ENCODE results near the gene HES1. TPM values are rescaled to one million over a fixed set of nuclear protein-coding genes. Genes with fewer than 3 reads are reported as not detected.
"Not testable (repeated sequence)": the region's sequence is repeated elsewhere in the genome, so short reads cannot be mapped to it uniquely, and the experiment has no call there.

HES1 gene
- 39.2 and 44.1 TPM in 2 replicates for total RNA-seq (2014; rRNA removed; shearing (Covaris generic))

- peaks cover 58% of the 10 kb centered on the region for H3K4me1 ChIP-seq (replicated peaks)
- peak within 1 kb of the TSS; percentile 100 for H3K27ac ChIP-seq
- DNase-seq (ENCODE audit: low read depth in 1 of 2, low spot score in 2 of 2): peak; percentile 95 to 98
- H3K27me3 ChIP-seq (replicated peaks): no peaks in the 10 kb centered on the region
- H3K9me3 ChIP-seq (replicated peaks): no peaks in the 10 kb centered on the region
- H3K36me3 ChIP-seq: peaks cover 27% of the 10 kb centered on the region
- peak within 1 kb of the TSS; percentile 59 for H3K4me3 ChIP-seq
Measured at GRCh38 chr3:194135806-194136518, at the start of gene HES1. TSS of gene HES1 (plus strand) at chr3:194136148. CDS start at chr3:194136381, 233 bp downstream.

GRCh38 chr3:194086388-194087075 is 49.4 kb upstream of the HES1 start:
- H3K27ac ChIP-seq: no peak overlapping the region; the same call in 1 of the 2 replicates
- no peaks in the 10 kb centered on the region for H3K36me3 ChIP-seq
- no peaks in the 10 kb centered on the region for H3K27me3 ChIP-seq (replicated peaks)
- peak in 1 of 2 experiments; percentile 50 for DNase-seq (ENCODE audit: low read depth in 1 of 2, low spot score in 2 of 2)
- no peak overlapping the region for H3K4me3 ChIP-seq
- H3K4me1 ChIP-seq (replicated peaks): peaks cover 69% of the 10 kb centered on the region
- H3K9me3 ChIP-seq (replicated peaks): no peaks in the 10 kb centered on the region

GRCh38 chr3:194087280-194087679 is 48.7 kb upstream of the HES1 start:
- Histone ChIP-seq H3K27ac (0 out of 2 replicates have a peak overlapping the region, but pooled peaks have one; percentile 8), H3K36me3 (no peaks in the 10 kb centered on the region), H3K4me3 (no peak overlapping the region), H3K27me3 (replicated peaks) (no peaks in the 10 kb centered on the region), H3K4me1 (replicated peaks) (peaks cover 64% of the 10 kb centered on the region), H3K9me3 (replicated peaks) (no peaks in the 10 kb centered on the region)
- DNase-seq (ENCODE audit: low read depth in 1 of 2, low spot score in 2 of 2): no peak

- no peak overlapping the region for H3K4me3 ChIP-seq
- no peak overlapping the region for H3K27ac ChIP-seq
- H3K36me3 ChIP-seq: no peaks in the 10 kb centered on the region
- peaks cover 57% of the 10 kb centered on the region for H3K4me1 ChIP-seq (replicated peaks)
- no peaks in the 10 kb centered on the region for H3K27me3 ChIP-seq (replicated peaks)
- no peak for DNase-seq (ENCODE audit: low read depth in 1 of 2, low spot score in 2 of 2)
- H3K9me3 ChIP-seq (replicated peaks): no peaks in the 10 kb centered on the region
Measured at GRCh38 chr3:194087995-194088855, 47.7 kb upstream of the HES1 start.

GRCh38 chr3:194089357-194090177 is 46.4 kb upstream of the HES1 start:
- Histone ChIP-seq H3K27ac (peak overlapping the region; percentile 70), H3K9me3 (replicated peaks) (no peaks in the 10 kb centered on the region), H3K36me3 (no peaks in the 10 kb centered on the region), H3K4me3 (no peak overlapping the region), H3K4me1 (replicated peaks) (peaks cover 57% of the 10 kb centered on the region), H3K27me3 (replicated peaks) (no peaks in the 10 kb centered on the region)
- DNase-seq (ENCODE audit: low read depth in 1 of 2, low spot score in 2 of 2): peak; percentile 84 to 90

- DNase-seq (ENCODE audit: low read depth in 1 of 2, low spot score in 2 of 2); H3K9me3 ChIP-seq (replicated peaks); H3K4me3 ChIP-seq; H3K27me3 ChIP-seq (replicated peaks); H3K36me3 ChIP-seq: not testable (repeated sequence)
- Histone ChIP-seq H3K4me1 (replicated peaks) (peaks cover 57% of the 10 kb centered on the region), H3K27ac (peak overlapping the region; percentile 70)
Measured at GRCh38 chr3:194090178-194090555, 45.8 kb upstream of the HES1 start.

- DNase-seq (ENCODE audit: low read depth in 1 of 2, low spot score in 2 of 2): no peak
- Histone ChIP-seq H3K9me3 (replicated peaks) (no peaks in the 10 kb centered on the region), H3K27me3 (replicated peaks) (no peaks in the 10 kb centered on the region), H3K36me3 (no peaks in the 10 kb centered on the region), H3K27ac (no peak overlapping the region), H3K4me1 (replicated peaks) (peaks cover 57% of the 10 kb centered on the region), H3K4me3 (no peak overlapping the region)
Measured at GRCh38 chr3:194090716-194091115, 45.2 kb upstream of the HES1 start.

GRCh38 chr3:194091141-194091540 is 44.8 kb upstream of the HES1 start:
- Histone ChIP-seq H3K36me3 (no peaks in the 10 kb centered on the region), H3K4me3 (no peak overlapping the region), H3K4me1 (replicated peaks) (peaks cover 56% of the 10 kb centered on the region), H3K9me3 (replicated peaks) (no peaks in the 10 kb centered on the region), H3K27me3 (replicated peaks) (no peaks in the 10 kb centered on the region), H3K27ac (no peak overlapping the region)
- peak; percentile 61 to 69 for DNase-seq (ENCODE audit: low read depth in 1 of 2, low spot score in 2 of 2)

GRCh38 chr3:194091897-194092296 is 44.1 kb upstream of the HES1 start:
- not testable (repeated sequence) for H3K27ac ChIP-seq; H3K9me3 ChIP-seq (replicated peaks); H3K36me3 ChIP-seq; H3K4me3 ChIP-seq; H3K27me3 ChIP-seq (replicated peaks); DNase-seq (ENCODE audit: low read depth in 1 of 2, low spot score in 2 of 2)
- peaks cover 49% of the 10 kb centered on the region for H3K4me1 ChIP-seq (replicated peaks)

- DNase-seq (ENCODE audit: low read depth in 1 of 2, low spot score in 2 of 2): no peak
- no peak overlapping the region for H3K4me3 ChIP-seq
- H3K9me3 ChIP-seq (replicated peaks): no peaks in the 10 kb centered on the region
- H3K36me3 ChIP-seq: no peaks in the 10 kb centered on the region
- H3K27me3 ChIP-seq (replicated peaks): no peaks in the 10 kb centered on the region
- peaks cover 39% of the 10 kb centered on the region for H3K4me1 ChIP-seq (replicated peaks)
- no peak overlapping the region for H3K27ac ChIP-seq
Measured at GRCh38 chr3:194092881-194093301, 43.1 kb upstream of the HES1 start.

GRCh38 chr3:194093842-194094241 is 42.1 kb upstream of the HES1 start:
- Histone ChIP-seq H3K36me3 (no peaks in the 10 kb centered on the region), H3K9me3 (replicated peaks) (no peaks in the 10 kb centered on the region), H3K4me3 (no peak overlapping the region), H3K27ac (no peak overlapping the region), H3K27me3 (replicated peaks) (no peaks in the 10 kb centered on the region), H3K4me1 (replicated peaks) (peaks cover 29% of the 10 kb centered on the region)
- DNase-seq (ENCODE audit: low read depth in 1 of 2, low spot score in 2 of 2): no peak

GRCh38 chr3:194095464-194095863 is 40.5 kb upstream of the HES1 start:
- Histone ChIP-seq H3K27me3 (replicated peaks) (no peaks in the 10 kb centered on the region), H3K36me3 (no peaks in the 10 kb centered on the region), H3K4me3 (no peak overlapping the region), H3K9me3 (replicated peaks) (no peaks in the 10 kb centered on the region), H3K27ac (no peak overlapping the region), H3K4me1 (replicated peaks) (peaks cover 13% of the 10 kb centered on the region)
- DNase-seq (ENCODE audit: low read depth in 1 of 2, low spot score in 2 of 2): no peak

- Histone ChIP-seq H3K4me1 (replicated peaks) (peaks cover 9% of the 10 kb centered on the region), H3K9me3 (replicated peaks) (no peaks in the 10 kb centered on the region), H3K4me3 (no peak overlapping the region), H3K27ac (no peak overlapping the region), H3K36me3 (no peaks in the 10 kb centered on the region), H3K27me3 (replicated peaks) (no peaks in the 10 kb centered on the region)
- no peak for DNase-seq (ENCODE audit: low read depth in 1 of 2, low spot score in 2 of 2)
Measured at GRCh38 chr3:194095902-194096301, 40.0 kb upstream of the HES1 start.
